Measurements from ENCODE around the gene CAMK2A.

DNA sequence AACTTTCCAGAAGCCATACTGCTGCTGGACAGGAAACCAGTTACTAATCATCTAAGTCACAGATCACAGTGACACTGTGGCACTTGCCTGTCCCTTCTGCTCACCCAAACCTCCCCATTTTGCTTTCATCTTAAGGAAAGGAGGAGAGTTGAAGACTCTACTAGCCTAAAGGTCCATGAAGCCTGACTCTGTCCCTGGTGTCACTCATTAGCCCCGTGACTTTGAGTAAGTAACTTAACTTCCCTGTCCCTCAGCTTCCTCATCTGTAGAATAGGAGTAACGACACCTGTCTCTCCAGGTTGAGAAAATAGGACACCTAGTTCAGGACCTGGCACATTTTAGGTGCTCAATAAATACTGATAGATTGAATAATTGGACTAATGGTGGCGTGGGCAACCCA, 100.2 kb downstream of the CAMK2A start:
- TF ChIP-seq, protein P1, sequence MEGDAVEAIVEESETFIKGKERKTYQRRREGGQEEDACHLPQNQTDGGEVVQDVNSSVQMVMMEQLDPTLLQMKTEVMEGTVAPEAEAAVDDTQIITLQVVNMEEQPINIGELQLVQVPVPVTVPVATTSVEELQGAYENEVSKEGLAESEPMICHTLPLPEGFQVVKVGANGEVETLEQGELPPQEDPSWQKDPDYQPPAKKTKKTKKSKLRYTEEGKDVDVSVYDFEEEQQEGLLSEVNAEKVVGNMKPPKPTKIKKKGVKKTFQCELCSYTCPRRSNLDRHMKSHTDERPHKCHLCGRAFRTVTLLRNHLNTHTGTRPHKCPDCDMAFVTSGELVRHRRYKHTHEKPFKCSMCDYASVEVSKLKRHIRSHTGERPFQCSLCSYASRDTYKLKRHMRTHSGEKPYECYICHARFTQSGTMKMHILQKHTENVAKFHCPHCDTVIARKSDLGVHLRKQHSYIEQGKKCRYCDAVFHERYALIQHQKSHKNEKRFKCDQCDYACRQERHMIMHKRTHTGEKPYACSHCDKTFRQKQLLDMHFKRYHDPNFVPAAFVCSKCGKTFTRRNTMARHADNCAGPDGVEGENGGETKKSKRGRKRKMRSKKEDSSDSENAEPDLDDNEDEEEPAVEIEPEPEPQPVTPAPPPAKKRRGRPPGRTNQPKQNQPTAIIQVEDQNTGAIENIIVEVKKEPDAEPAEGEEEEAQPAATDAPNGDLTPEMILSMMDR (tag by site-specific recombination; IDR thresholded peaks at IDR 0.05): no peak
- no peak for TF ChIP-seq ZNF366 (tag by site-specific recombination; conservative IDR thresholded peaks at IDR 0.05)

All from HEK293 (cell line).